ENCODE data around the gene NEBL. TPM values are rescaled to one million over a fixed set of nuclear protein-coding genes. Genes with fewer than 3 reads are reported as not detected.

Gene NEBL
- total RNA-seq, 1 experiment from 2014 or later = 0.05 TPM

GRCh38 chr10:20858292-20859124, 38.6 kb downstream of the NEBL start:
- peak; percentile 9 for DNase-seq (ENCODE audit: low read depth)

- DNase-seq (ENCODE audit: low read depth) = no peak
Observed at GRCh38 chr10:20856484-20856883, 40.6 kb downstream of the NEBL start.

- peak; percentile 4 for DNase-seq (ENCODE audit: low read depth)
Observed at GRCh38 chr10:20855398-20856038, 41.6 kb downstream of the NEBL start.

DNA sequence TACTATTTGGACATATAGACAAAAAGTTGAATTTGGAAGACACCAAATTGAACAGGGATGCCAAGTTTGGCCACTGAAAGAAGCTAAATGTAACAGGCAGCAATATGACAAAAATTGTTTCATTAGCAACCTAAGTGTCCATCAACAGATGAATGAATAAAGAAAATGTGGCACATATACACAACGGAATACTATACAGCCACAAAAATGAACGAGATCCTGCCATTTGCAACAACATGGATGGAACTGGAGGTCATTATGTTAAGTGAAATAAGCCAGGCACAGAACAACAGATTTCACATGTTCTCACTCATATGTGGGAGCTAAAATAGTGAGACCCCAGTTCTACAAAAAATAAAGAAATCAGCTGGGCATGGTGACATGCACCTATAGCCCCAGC, 43.8 kb downstream of the NEBL start:
- no peak for DNase-seq (ENCODE audit: low read depth)

DNA sequence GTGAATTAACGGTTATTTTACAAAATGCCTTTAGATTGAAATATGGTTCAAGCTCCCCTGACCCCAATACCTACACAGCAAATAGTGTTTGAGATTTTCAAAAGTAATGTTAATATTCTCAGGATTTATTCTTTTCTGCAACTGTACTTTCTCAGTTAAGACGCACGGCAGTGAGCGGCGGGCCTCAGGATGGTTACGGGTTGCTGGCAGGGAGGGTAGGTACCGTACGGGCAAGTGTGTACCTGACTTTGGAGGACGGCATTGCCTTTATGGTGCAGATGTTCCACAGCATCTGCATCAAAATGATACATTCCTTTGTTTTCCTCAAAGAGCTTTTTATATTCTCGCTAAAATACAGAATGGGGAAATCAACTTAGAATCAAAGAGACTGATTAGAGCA, 44.8 kb downstream of the NEBL start:
- DNase-seq (ENCODE audit: low read depth) = no peak

DNA sequence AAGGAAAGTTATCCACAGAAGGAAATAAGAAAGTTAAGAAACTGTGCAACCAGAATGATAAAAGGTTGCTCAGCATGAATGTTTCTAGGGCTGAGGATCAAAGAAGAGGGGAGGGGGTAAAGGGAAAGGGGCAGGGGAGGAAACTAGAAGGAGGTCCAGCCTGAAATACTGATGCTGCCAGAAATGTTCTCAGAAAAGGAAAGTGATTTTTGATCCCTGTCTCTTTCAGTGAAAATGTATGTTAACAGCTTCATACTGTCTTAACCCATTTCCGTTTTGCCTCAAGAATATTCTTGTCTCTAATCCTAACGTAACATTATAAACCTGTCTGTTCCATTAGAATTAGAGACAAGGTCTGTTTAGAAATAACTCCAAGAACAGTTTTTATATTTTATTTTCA, 49.6 kb downstream of the NEBL start:
- DNase-seq (ENCODE audit: low read depth) = no peak

- no peak for DNase-seq (ENCODE audit: low read depth)
Observed at GRCh38 chr10:20846263-20846662, 50.8 kb downstream of the NEBL start.

DNA sequence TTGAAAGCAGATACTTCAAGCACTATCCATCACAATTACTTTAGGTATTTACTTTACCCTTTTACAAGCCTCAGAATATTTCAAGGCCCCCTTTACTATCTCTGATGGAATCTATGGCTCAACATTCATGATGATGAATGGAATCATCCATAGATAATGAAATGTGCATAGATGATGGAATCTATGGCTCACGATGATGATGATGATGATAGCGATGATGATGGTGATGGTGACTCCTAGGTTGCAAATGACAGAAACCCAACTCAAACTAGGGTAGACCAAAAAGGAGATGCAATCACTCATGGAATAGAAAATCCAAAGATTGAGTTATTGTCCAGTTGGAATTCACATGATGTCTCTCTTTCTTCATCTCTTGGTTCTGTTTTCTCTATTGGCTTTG, 55.7 kb downstream of the NEBL start:
- no peak for DNase-seq (ENCODE audit: low read depth)

- DNase-seq (ENCODE audit: low read depth) = no peak
Observed at GRCh38 chr10:20839910-20840309, 57.2 kb downstream of the NEBL start.

- DNase-seq (ENCODE audit: low read depth) = peak; percentile 36
Observed at GRCh38 chr10:20839141-20839540, 58.0 kb downstream of the NEBL start.

GRCh38 chr10:20836401-20836800, 60.7 kb downstream of the NEBL start:
- no peak for DNase-seq (ENCODE audit: low read depth)

DNA sequence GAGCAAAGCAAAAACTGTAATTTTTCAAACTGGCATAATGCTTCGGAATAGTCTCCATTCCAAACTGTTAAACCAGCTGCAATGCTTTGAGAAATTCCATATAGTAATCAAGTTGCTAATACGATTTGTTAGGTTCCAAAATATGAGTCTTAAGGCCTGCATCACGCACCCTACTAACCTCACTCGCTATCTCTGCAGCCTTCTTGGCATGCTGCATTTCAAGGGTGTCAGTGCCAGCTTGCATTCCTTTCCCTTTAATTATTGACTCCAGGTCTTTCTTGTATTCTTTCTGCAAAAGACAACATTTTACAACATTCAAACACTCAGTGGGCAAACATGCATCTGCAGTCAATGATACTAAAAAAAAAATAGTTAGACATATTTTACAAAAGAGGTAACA, 61.8 kb downstream of the NEBL start:
- DNase-seq (ENCODE audit: low read depth) = no peak

DNA sequence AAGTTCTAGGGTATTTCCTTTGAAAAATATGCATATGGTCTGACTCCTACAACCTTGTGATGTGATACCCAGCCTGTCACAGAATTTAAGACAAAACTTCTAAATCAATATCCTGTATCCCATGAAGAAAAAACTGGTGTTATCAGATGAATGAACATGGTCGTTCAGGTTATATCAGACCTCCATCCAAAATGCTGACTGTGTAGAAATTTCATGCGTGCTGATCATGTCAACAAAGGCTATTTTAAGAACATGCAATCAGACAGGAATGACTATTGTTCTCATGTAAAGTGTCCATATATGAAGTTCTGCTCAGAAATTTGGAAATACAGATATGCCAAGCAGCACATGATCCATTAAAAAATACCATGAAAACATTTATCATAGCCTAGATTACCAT, 62.3 kb downstream of the NEBL start:
- no peak for DNase-seq (ENCODE audit: low read depth)

- DNase-seq (ENCODE audit: low read depth) = no peak
Observed at GRCh38 chr10:20822825-20823224, 74.3 kb downstream of the NEBL start.

DNA sequence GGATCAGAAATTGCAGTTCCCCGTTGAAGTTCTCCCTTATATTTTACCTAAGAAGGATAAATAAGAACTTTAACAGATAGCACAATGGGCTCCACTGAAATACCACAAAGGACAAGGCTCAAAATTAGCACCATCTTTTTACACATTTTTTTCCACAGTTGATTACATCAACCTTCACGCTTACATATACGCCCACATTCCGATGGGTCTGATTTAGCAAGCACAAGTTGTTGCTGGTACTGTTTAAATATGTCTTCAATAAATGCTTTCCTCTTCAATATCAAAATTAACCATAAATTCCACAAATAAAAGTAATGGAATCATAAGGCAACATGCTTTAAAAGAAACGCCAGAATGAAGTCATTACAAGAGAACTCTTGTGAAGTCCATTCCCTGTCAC, 79.5 kb downstream of the NEBL start:
- DNase-seq (ENCODE audit: low read depth) = no peak

- no peak for DNase-seq (ENCODE audit: low read depth)
Observed at GRCh38 chr10:20817116-20817515, 80.0 kb downstream of the NEBL start.

- DNase-seq (ENCODE audit: low read depth) = no peak
Observed at GRCh38 chr10:20814116-20814515, 83.0 kb downstream of the NEBL start.

DNA sequence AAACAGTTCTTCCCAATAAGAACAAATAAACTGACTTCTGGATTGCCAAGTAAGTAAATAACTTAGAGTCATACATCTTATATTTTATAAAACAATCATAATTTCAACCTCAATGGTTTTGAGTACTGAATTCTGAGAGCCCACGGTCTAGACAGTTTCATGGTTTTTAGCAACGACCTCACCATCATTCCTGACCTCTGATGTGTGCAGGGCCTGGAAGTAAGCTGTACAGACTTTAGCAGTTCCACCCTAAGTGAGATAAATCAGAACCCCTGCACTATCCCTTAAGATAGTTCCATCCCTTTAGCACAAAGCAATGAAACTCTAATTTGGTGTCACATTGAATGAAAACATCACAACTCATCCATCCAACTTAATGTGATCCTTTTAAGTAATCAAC, 86.0 kb downstream of the NEBL start:
- DNase-seq (ENCODE audit: low read depth) = no peak

GRCh38 chr10:20809631-20810030, 87.5 kb downstream of the NEBL start:
- peak; percentile 20 for DNase-seq (ENCODE audit: low read depth)

- no peak for DNase-seq (ENCODE audit: low read depth)
Observed at GRCh38 chr10:20806487-20806886, 90.6 kb downstream of the NEBL start.

- no peak for DNase-seq (ENCODE audit: low read depth)
Observed at GRCh38 chr10:20797290-20797689, 99.8 kb downstream of the NEBL start.

- DNase-seq (ENCODE audit: low read depth) = no peak
Observed at GRCh38 chr10:20795391-20795790, 101.7 kb downstream of the NEBL start.

GRCh38 chr10:20785174-20785573, 111.9 kb downstream of the NEBL start:
- DNase-seq (ENCODE audit: low read depth) = no peak

Measured in M059J (cell line).